ENCODE data around the gene GABRR3.

Gene GABRR3

DNA sequence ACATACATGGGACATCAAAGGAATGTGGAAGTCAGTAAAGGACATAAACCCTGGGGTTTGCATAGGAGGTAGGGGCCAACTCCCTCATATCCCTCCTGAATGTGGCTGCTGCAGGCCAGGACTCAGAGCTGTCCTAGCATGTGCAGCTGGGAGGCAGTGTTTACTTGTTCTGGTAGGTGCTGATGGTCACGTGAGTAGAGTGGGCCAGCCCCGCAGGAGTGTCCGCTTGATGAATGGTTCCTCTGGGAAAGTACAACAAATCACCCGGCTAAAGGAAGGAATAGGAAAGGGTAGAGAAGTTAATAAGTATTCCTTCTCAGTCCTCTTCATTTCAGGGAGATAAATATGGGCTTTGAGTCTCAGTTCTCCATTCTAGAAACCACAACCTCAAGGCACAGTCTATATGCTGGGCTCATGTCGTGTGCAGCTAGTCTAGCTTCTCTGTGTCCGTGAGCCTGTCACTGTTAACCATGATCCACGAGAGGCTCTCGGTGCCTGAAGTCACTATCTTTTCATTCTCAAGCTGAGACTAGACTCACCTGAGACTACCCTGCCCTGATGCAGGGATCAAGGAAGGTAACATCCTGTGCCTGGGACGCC lies 80.8 kb downstream of the GABRR3 start:
- no peak for DNase-seq (ENCODE audit: low spot score)

DNA sequence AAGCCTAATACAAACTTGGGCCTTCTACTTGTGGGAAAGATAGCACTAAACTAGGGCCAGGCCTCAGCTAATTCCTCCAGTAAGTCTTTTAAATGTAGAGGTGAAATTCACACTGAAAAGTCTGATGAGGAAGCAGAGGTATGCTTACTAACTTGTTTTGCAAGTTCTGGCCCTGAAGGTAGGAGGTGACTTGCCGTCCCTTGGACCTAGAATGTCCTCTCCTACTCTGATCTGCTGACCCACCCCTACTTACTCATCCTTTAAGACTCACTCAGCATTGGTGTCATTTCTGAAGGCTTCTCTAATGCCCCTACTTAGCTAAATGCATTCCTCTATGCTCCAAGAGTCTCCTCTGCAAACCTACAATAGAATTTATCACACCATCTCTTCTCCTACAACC lies 82.2 kb downstream of the GABRR3 start:
- DNase-seq (ENCODE audit: low spot score), result no peak

DNA sequence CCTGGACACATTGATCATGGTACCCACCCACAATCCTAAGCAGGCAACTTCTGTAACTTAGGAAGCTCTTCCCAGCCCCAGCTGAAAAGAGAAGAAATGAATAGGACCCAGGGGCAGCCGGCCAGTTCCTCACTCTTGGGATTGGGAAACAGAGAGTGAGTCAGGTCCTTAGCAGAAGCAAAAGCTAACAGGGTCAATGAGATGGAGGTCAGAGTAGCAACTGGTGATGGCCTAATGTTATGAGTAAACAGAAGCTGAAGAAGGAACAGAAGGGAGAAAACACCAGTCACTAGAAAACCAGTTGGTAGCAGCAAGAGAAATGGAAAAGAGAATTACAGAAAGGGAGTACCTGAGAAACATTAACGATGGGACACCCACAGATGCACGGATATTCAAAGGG lies 82.8 kb downstream of the GABRR3 start:
- no peak for DNase-seq (ENCODE audit: low spot score)

- DNase-seq (ENCODE audit: low spot score), result no peak
These were observed 84.8 kb downstream of the GABRR3 start for GRCh38 chr3:97950360-97950759.

DNA sequence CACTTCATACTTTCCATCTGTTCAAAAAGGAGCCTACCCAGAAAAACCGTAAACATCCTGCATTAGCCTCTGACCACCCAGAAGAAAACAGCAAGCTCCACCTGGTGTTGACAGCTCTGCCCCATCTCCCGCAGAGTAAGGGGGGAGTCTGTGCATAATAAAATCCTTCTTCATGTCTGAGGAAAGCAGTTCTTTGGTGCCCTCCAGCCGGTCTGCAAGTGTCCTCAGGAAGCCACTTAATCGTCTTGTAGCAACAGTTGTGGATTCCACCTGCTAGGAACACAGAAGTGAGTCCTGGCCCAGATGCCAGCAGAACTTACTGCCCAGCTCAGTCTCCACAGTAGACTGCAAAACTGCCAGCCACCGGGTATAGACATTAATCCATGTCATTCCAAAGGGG lies 85.4 kb downstream of the GABRR3 start:
- no peak for DNase-seq (ENCODE audit: low spot score)

DNA sequence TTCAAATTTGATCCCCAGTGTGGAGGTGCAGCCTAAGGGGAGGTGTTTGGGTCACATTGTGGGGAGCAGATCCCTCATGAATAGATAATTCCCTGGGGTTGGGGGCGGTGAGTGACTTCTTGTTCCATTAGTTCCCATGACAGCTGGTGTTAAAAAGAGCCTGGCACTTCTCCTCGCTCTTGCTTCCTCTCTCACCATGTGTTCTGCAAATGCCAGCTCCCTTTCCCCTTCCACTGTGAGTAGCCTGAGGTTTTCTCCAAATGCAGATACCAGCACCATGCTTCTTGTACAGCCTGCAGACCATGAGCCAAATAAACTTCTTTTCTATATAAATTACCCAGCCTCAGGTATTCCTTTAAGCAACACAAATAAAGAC lies 86.0 kb downstream of the GABRR3 start:
- DNase-seq (ENCODE audit: low spot score), result no peak

- DNase-seq (ENCODE audit: low spot score), result no peak
These were observed 86.6 kb downstream of the GABRR3 start for GRCh38 chr3:97948351-97949109.

- DNase-seq (ENCODE audit: low spot score), result no peak
These were observed 92.1 kb downstream of the GABRR3 start for GRCh38 chr3:97942801-97943546.

DNA sequence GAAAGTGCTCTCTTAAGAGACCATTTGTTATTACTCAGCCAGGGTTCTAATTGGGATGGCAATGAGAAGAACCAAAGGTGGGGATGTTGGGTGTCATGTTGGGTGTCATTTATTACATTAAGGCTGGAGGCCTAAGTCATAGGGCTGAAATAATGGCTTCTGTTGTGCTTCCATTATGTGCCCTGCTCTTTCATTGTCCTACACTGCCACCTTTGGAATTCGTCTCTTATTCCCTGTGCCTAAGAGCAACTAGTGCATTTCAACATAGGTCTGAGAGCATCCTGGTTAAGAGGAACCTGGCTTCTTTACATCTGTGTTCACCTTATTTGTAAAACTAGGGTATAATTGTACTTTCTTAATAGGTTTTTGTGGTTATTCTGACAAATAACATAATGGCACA lies 95.1 kb downstream of the GABRR3 start:
- DNase-seq (ENCODE audit: low spot score), result no peak

GRCh38 chr3:97939401-97939800 lies 95.7 kb downstream of the GABRR3 start:
- DNase-seq (ENCODE audit: low spot score), result no peak

DNA sequence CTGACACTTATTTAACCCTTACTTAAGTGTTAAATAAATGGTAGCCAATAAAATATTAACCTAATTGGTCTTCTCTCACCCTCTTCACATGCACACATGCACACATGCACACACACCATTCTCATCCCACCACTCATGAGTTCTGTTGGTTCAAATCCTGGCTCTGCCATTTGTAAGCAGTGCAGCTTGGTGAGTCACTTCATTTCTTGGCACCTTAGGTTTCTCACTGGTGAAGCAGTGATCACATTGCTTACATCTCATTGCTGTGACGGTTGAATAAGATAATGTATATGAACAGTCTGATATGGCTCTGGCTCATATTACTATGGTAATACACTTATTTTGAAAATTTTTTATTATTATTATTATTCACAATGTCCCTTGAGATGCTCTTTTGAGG lies 96.7 kb downstream of the GABRR3 start:
- DNase-seq (ENCODE audit: low spot score), result no peak

DNA sequence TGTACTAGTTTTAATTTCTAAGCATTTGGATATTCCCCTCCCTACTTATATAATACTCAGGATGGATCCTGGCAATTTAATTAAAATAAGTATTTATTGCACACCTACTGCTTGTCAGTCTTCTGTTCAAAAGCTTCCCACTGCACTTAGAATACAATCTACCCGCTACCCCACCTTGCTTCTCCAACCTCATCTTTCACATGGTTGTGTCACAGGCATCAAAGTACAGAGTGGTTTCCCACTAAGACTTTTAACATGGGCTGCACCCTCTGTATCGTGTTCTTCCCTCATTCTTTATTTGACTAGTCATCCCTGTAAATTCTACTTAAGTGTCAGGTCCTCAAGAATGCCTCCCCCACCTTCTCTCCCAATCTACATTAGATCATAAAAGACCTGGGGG lies 97.9 kb downstream of the GABRR3 start:
- no peak for DNase-seq (ENCODE audit: low spot score)

DNA sequence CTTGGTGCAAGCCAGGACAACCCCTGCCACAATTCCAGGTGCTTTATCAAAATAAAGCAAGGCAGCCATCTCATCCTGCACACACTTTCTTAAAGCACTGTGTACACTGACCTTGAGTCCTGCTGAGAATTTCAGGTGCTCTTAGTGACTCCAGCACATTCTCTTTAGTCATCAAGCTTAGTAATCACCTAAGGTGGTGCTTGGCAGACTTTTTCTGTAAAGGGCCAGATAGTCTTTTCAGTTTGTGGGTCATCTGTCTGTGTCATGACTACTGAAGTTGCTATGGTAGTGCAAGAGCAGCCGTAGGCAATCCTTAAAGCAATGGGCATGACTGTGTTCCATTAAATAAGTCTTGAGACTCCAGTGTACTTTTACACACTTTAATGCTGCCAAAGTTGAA lies 99.3 kb downstream of the GABRR3 start:
- no peak for DNase-seq (ENCODE audit: low spot score)
